Epithelial cell of prostate (primary cell): ENCODE measurements around the gene SELENOF.
A peak's percentile ranks its signal among the peaks of the same experiment; 100 is the strongest.

Experiments used
- DNase-seq: peaks from one replicate; pipeline ENCODE4 v3.0.0-alpha.2; 2011; ENCODE audit warnings: low read depth, low spot score
- H3K27ac ChIP-seq: fragments of 450-650 bp; 2 replicates; pipeline ENCODE4 v1.5.1; 2017; ENCODE audit warnings: mild to moderate bottlenecking

SELENOF gene

DNA sequence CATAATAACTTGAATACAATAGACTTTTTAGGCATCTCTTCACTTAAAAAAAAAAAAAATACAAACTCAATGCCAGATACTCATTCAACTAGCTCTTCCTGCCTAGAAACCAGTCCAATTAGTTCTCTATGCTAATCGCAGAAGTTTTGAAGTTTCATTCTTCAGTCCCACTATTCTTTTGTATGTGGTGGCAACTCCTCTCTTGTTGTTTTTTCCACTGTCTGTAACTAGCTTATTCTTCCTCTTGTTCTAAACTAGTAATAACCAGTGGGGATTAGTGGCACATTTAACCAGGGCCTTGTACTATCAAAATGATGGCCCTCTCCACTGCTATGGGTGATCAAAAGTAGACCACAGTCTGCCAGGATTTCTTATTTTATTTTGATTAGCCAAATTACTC is 52.5 kb downstream of the SELENOF start:
- H3K27ac ChIP-seq = no peak overlapping the region
- DNase-seq = no peak

DNA sequence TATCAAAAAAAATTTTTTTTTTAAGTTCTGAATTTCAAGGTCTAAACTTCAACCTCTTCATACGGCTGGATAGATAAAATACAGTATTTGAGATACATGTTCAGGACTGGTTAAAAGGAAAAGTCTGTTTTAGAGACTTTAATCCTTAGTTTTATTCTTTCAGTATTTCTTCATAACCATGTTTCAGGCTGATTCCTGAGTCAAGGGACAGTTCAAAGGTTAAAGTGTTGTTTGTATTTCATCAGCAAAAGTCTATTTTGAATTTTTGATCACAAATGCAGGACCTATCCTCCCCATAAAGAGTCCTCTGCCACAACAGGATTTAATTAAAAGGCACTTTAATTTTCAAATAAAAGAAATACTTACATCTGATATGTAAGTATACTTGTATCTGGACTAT is 53.5 kb downstream of the SELENOF start:
- DNase-seq = no peak
- no peak overlapping the region for H3K27ac ChIP-seq

DNA sequence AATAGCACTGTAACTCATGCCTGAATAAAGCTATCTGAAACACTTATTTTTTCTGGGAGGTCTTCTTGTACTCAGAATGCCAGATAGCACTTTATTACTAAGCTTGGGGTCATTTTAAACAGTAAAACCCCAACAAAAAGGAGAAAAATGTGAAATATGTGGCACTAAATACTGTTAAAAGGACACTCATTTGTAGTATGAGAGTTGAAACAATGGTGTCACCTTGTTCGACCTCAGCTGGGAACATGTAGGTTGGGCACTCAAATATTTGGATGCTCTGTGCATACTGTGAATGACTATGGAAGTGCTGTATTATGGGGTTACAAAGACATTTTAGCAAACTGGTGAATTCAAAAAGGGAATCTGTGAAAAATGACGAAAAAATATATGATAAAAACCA is 53.9 kb downstream of the SELENOF start:
- DNase-seq = no peak
- no peak overlapping the region for H3K27ac ChIP-seq

DNA sequence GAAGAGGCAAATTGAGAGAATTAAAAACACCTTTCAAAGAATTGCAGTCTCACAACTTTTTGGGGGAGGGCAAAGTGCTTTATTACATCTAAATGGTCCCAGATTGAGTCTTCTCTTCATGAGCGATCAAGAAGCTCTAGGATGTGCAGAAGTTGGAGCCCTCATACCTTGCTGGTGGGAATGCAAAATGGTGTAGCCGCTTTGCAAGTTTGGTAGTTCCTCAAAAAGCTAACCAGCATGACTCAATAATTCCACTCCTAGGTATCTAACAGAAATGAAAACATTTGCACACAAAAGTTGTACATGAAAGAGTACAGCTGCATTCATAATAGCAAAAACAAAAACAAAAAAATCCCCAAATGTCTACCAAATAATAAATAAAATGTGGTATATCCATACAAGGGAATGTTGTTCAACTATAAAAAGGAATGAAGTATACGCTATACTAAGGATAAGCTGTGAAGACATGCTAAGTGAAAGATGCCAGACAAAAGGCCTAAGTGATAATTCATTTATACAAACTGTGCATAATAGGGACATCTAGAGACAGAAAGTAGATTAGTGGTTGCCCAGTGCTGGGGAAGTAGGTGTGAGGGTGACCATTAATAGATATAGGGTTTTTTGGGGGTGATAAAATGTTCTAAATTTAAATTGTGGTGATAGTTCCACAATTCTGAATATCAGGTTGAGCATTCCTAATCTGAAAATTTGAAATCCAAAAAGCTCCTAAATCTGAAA is 55.2 kb downstream of the SELENOF start:
- no peak for DNase-seq
- H3K27ac ChIP-seq = no peak overlapping the region

- H3K27ac ChIP-seq = no peak overlapping the region
- DNase-seq = no peak
Measured at GRCh38 chr1:86856196-86856595, 57.7 kb downstream of the SELENOF start.

DNA sequence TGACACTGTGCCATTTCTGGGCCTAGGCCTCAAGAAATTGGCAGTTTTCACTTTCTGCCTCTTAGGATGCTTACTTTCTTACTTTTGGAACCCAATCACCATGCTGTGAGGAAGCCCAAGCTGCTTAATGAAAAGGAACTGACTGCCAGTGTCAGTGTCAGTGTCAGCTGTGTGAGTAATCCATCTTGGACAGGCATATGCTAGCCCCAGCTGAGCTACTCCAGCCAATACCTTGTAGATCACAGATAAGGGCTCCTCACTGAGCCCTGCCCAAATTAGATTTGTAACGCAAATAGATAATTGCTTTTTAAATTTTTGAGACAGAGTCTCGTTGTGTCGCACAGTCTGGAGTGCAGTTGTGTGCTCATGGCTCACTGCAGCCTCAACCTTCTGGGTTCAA is 59.6 kb downstream of the SELENOF start:
- DNase-seq = no peak
- H3K27ac ChIP-seq = no peak overlapping the region

DNA sequence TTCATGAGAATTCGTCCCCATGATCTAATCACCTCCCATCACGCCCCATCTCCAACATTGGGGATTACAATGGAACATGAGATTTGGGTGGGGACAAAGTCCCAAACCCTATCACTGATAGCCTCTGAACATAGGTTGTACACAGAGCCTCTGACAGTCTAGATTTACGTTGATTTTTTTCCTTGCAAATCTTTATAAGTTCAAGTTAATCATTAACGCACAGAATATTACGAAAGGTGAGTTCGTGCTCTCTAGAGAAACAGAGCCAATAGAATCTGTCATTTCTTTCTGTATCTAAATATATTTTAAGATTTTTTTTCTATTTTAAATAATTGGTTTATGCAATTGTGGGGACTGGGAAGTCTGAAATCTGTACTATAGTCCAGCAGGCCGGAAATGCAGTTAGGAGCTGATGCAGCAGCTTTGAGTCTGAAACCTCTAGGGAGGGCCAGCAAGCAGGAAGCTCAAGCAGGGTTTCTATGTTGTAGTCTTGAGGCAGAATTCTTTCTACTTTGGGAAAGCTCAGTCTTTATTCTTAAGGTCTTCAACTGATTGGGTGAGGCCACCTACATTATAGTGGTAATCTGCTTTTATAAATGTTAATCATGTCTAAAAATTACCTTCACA is 61.0 kb downstream of the SELENOF start:
- no peak overlapping the region for H3K27ac ChIP-seq
- DNase-seq = no peak

DNA sequence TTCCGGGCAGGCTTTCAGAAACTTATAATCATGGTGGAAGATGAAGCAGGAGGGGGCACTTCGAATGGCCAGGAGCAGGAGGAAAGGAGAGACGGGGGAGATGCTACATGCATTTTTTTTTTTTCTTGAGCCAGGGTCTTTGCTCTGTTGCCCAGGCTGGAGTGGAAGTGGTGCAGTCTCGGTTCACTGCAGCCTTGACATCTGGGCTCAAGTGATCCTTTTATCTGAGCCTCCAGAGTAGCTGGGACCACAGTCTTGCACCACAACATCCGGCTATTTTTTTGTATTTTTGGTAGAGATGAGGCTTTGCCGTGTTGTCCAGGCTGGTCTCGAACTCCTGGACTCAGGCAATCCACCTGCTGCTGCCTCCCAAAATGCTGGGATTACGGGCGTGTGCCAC is 61.6 kb downstream of the SELENOF start:
- no peak for DNase-seq
- no peak overlapping the region for H3K27ac ChIP-seq

DNA sequence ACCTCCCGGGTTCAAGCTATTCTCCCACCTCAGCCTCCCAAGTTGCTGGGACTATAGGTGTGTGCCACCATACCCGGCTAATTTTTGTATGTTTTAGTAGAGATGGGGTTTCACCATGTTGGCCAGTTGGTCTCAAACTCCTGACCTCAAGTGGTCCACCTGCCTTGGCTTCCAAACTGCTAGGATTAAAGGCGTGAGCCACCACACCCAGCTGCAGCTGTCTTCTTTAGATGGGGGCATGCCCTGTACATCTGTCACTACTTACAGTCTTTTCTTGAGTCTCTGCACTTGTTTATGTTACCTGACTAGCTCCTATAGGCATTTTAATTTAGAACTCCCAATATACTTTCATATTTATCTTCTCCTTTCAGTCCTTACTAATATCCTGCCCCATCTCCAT is 64.2 kb downstream of the SELENOF start:
- DNase-seq = no peak

DNA sequence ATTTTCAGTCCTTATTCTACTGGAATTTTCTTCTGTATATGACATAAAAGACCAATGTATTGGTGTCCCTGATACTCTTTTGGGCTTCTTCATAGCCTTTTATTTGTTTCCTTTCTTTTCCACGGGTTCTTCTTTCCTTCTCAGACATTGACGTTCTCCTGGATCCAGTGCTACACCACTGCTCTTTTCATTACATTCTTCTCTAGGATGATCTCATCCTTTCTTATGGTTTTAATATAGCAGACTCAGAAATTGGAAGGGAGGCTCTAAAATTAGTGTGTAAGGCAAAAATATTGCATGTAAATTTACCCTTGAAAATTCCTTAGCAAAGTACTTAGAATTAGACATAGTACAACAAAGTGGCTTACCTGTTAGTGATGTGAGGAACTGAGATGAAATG is 65.3 kb downstream of the SELENOF start:
- no peak for DNase-seq

More for the DNA sequence above, 64.2 kb downstream of the SELENOF start:
- no peak overlapping the region for H3K27ac ChIP-seq

GRCh38 chr1:86846164-86846647 is 67.7 kb downstream of the SELENOF start:
- peak; percentile 24 for DNase-seq
- peak overlapping the region; percentile 18 for H3K27ac ChIP-seq

More for the DNA sequence above, 65.3 kb downstream of the SELENOF start:
- no peak overlapping the region for H3K27ac ChIP-seq

DNA sequence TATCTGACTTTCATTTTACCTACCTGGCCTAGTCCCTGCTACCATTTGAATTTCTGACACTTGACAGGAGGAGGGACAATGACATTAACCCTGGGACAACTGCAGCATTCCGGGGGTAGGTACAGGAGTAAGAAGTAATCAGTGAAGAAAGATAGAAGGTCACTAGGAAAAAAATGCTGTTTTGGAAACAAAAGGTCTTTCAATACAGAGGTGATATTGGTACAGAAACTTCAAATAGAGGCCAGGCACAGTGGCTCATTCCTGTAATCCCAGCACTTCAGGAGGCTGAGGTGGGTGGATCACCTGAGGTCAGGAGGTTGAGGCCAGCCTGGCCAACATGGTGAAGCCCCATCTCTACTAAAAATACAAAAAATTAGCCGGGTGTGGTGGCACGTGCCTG is 68.4 kb downstream of the SELENOF start:
- DNase-seq = no peak
- peak overlapping the region; percentile 18 for H3K27ac ChIP-seq

DNA sequence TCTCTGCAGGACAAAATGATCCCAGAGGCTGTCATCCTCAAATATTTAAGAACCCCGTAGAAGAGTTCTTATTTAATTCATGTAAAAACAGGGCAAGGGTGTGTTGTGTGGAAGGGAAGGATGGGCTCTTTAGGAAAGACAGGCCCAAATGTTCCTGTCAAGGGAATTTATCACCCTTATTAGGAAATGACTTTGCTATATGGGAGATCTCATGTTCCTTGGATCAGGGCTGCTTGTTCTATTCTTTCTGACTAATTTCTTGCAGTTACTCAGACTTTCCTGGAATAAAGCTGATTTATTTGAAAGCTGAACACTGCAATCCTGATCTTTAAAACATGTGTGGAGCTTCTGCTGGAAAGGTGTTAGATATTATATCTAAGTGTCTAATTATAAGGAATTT is 72.8 kb downstream of the SELENOF start:
- no peak for DNase-seq
- H3K27ac ChIP-seq = no peak overlapping the region

- DNase-seq = peak; percentile 37
Measured at GRCh38 chr1:86833461-86834215, 80.3 kb downstream of the SELENOF start.

GRCh38 chr1:86832433-86832832 is 81.5 kb downstream of the SELENOF start:
- DNase-seq = no peak

More at GRCh38 chr1:86833461-86834215, 80.3 kb downstream of the SELENOF start:
- no peak overlapping the region for H3K27ac ChIP-seq

GRCh38 chr1:86829321-86829720 is 84.6 kb downstream of the SELENOF start:
- H3K27ac ChIP-seq = no peak overlapping the region
- DNase-seq = no peak

More at GRCh38 chr1:86832433-86832832, 81.5 kb downstream of the SELENOF start:
- no peak overlapping the region for H3K27ac ChIP-seq

- DNase-seq = no peak
- H3K27ac ChIP-seq = no peak overlapping the region
Measured at GRCh38 chr1:86828024-86828423, 85.9 kb downstream of the SELENOF start.

DNA sequence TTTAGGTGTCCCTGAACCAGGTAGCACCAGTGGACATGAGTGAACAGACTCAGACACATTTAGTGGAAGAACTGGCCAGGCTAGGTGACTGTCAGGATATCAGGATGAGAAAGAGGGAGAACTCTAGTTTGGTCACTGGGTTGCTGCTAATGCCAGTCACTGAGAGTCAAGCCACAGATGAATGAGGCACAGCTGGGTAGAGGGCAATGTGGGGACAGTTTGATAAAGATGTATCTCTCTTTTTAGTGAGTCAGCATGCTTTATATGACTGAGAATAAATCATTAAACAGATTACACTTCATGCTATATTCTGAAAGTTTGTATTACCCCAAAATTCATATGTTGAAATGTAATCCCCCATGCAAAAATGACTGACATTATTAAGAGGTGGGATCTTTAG is 87.1 kb downstream of the SELENOF start:
- no peak for DNase-seq
- no peak overlapping the region for H3K27ac ChIP-seq

DNA sequence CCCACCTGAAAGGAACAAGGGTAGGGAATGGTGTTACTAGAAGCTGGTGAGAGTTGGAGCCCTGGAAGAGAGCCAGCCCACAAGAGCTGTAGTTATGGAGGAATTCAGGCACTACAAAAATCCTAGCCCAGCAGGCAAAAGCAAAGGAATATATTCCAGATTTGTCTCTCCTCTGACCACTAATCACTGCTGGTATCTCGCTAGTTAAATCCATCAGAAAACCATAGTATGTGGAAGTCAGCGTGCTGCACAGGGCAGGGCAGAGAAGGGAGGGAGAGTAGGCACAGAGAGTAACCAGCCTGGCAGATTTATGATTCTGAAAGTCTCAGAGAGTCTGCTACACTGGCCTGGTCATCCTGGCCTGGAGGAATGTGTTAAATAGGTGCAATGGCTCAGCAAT is 88.6 kb downstream of the SELENOF start:
- DNase-seq = no peak
- no peak overlapping the region for H3K27ac ChIP-seq

DNA sequence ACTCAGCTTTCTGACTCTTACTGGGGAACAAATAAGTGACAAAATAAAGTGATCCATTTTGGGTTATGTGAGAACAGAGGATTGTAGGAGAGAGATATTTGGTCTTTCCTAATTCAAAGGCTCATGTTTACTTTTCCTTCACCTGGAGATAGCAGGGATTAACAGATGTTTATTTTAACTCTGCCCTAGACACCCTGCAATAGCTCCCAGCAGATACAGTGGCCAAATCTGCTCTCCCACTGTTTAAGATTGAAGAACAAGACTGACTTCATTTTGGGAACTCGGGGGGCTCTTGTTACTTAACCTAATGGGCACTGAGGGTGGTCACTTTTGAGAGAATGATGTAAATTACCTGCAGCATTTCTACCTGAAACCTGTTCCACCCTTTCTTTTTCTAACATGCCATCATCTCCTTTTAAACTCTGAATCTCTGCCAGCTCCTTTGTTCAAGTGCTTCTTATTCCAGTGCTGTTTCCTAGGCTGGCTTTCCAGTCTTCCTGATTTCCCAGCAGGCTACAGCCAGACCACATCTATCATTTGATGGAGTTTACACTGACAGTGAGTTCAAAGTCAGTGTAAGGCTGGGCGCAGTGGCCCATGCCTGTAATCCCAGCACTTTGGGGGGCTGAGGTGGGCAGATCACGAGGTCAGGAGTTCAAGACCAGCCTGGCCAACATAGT is 90.0 kb downstream of the SELENOF start:
- H3K27ac ChIP-seq = no peak overlapping the region
- DNase-seq = no peak
